Subcutaneous adipose tissue (tissue), 4 donors: ENCODE measurements around the gene ABCC8. TPM values are rescaled to one million over a fixed set of nuclear protein-coding genes. Genes with fewer than 3 reads are reported as not detected.

Source experiments
- CTCF ChIP-seq: fragments of 450-650 bp; IDR thresholded peaks from one replicate; pipeline ENCODE4 v1.5.1; 2016; ENCODE audit warnings: low read depth, mild to moderate bottlenecking, control low read depth, antibody characterized with exemption, moderate library complexity
- total RNA-seq, 4 donors: library from RNA; depleted of rRNA; stranded (reverse); fragments of >200 nt; gene quantifications; one replicate each; pipeline ENCODE4 v1.1.0, GENCODE V29; 2016

Gene ABCC8
- total RNA-seq, 4 donors from 2014 or later = 0.16 to 0.51 TPM; not detected in 2

- no peak for TF ChIP-seq CTCF
Measured at GRCh38 chr11:17506314-17506713, 29.7 kb upstream of the ABCC8 start.

GRCh38 chr11:17505146-17505545, 28.5 kb upstream of the ABCC8 start:
- TF ChIP-seq CTCF = no peak

- TF ChIP-seq CTCF = no peak
Measured at GRCh38 chr11:17504330-17505107, 27.9 kb upstream of the ABCC8 start.

GRCh38 chr11:17502630-17503029, 26.0 kb upstream of the ABCC8 start:
- TF ChIP-seq CTCF = no peak

GRCh38 chr11:17500673-17501072, 24.0 kb upstream of the ABCC8 start:
- no peak for TF ChIP-seq CTCF

- no peak for TF ChIP-seq CTCF
Measured at GRCh38 chr11:17498475-17498874, 21.8 kb upstream of the ABCC8 start.

GRCh38 chr11:17498058-17498457, 21.4 kb upstream of the ABCC8 start:
- TF ChIP-seq CTCF = no peak
